ENCODE results near the gene CDK5RAP2. TPM values are rescaled to one million over a fixed set of nuclear protein-coding genes. Genes with fewer than 3 reads are reported as not detected.

CDK5RAP2 gene
- total RNA-seq, 1 experiment from 2014 or later, result 56.4 TPM

DNA sequence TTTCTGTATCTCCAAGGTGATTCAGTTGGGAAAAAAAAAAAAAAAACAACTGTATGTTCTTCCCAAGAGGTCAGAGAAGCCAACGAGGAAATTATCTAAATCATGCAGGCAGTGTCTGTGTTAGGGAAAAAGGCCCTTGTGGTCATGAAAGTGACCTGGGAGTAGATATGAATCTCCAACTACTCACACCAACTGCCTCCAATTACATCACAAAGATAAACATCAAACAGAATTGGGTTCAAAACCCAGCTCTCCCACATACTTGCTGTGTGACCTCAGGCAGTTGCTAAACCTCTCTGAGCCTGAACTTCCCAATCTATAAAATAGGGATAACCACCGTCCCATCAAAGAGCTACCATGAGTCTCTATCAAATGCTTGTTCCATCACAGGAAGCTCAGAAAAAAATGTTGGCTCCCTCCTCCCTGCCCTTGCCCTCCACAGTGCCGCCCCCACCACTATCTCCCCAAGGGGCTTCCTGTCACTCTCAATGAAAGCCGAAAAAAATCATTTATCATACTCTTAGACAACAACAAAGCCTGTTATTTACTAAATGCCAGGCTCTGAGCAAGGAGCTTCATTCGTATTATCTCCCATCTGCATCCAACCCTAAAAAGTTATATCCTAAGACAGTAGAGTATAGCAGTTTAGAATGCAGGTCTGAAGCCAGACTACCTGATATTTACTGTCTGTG lies 42.9 kb downstream of the CDK5RAP2 start:
- Histone ChIP-seq H2BK120ac (ENCODE audit: low read depth, low read length, poor library complexity, severe bottlenecking) (no peak overlapping the region), H2BK20ac (ENCODE audit: low read depth, low read length, poor library complexity, severe bottlenecking) (no peak overlapping the region), H2AFZ (ENCODE audit: low read length) (no peak overlapping the region), H2BK5ac (ENCODE audit: insufficient read length, low read length) (no peak overlapping the region), H3K4me1 (ENCODE audit: insufficient read depth, low read length) (no peaks in the 10 kb centered on the region), H2BK12ac (ENCODE audit: insufficient read length, low read depth, low read length) (no peak overlapping the region), H3T11ph (ENCODE audit: low read length) (no peak overlapping the region), H3K79me2 (ENCODE audit: insufficient read depth, low read length) (no peaks in the 10 kb centered on the region), H3K56ac (ENCODE audit: insufficient read length, low read depth, low read length) (no peak overlapping the region), H3K23ac (ENCODE audit: insufficient read length, low read depth, low read length) (no peak overlapping the region), H3K23me2 (ENCODE audit: insufficient read length, low read depth, low read length, poor library complexity, severe bottlenecking) (no peaks in the 10 kb centered on the region), H4K8ac (replicated peaks; ENCODE audit: insufficient read length, low read depth, low read length) (no peak overlapping the region), H3K79me1 (ENCODE audit: insufficient read depth, low read depth, low read length, poor library complexity, severe bottlenecking) (no peaks in the 10 kb centered on the region), H3K14ac (ENCODE audit: insufficient read depth, low read length) (no peak overlapping the region), H3K18ac (ENCODE audit: insufficient read length, low read depth, low read length) (no peak overlapping the region), H3K4me2 (ENCODE audit: insufficient read depth, insufficient read length, low read length) (no peak overlapping the region), H3K4ac (ENCODE audit: low read depth, low read length) (no peak overlapping the region), H2BK15ac (ENCODE audit: low read depth, low read length) (no peak overlapping the region), H3K9ac (ENCODE audit: extremely low read depth, insufficient read length, low read length) (no peak overlapping the region), H4K5ac (ENCODE audit: insufficient read length, low read depth, low read length) (no peak overlapping the region), H3K9me3 (ENCODE audit: control insufficient read depth, low read depth, low read length) (no peaks in the 10 kb centered on the region), H4K91ac (ENCODE audit: insufficient read length, low read depth, low read length) (no peak overlapping the region), H4K20me1 (ENCODE audit: control insufficient read depth, insufficient read depth, insufficient read length) (peaks cover 2% of the 10 kb centered on the region), H3K27ac (ENCODE audit: insufficient read length, low read depth, low read length) (no peak overlapping the region), H3K27me3 (ENCODE audit: insufficient read depth, low read length) (no peaks in the 10 kb centered on the region), H2AK5ac (ENCODE audit: insufficient read length, low read length) (no peak overlapping the region)
- Mint-ChIP-seq H3K27ac (no peak overlapping the region; a peak in 1 of 7 replicates), H3K4me3 (no peak overlapping the region), H3K36me3 (ENCODE audit: insufficient read depth in 1 of 3, low read depth in 3 of 3) (peaks cover 25 to 72% (median 42%) of the 10 kb centered on the region in 3 experiments), H3K9me3 (no peaks in the 10 kb centered on the region), H3K27me3 (ENCODE audit: low read depth) (no peaks in the 10 kb centered on the region), H3K4me1 (peaks cover 6 to 8% of the 10 kb centered on the region in 2 experiments; a peak in 2 of 4 replicates)
- WGBS (ENCODE audit: extremely low coverage, insufficient read length, low lambda C conversion rate), result no CpG with 5 or more reads among the region's 5 CpGs
- no peak for TF ChIP-seq CTCF (conservative IDR thresholded peaks at IDR 0.05)
- DNase-seq, result no peak

Measured in H9 (cell line).